Testis (tissue), 5 donors: ENCODE data around the gene GGTA1. TPM values are rescaled to one million over a fixed set of nuclear protein-coding genes. Genes with fewer than 3 reads are reported as not detected.

Experiments
- DNase-seq: peaks from one replicate; pipeline ENCODE4 v3.0.0-alpha.2; 2019
- H3K27ac ChIP-seq, 2 donors: fragments of 200-600 bp; sonication (generic); one replicate each; pipeline ENCODE4 v1.5.1; 2019
- H3K27me3 ChIP-seq: fragments of 200-600 bp; sonication (generic); one replicate; pipeline ENCODE4 v1.5.1; 2019
- H3K36me3 ChIP-seq: fragments of 200-600 bp; sonication (generic); one replicate; pipeline ENCODE4 v1.5.1; 2017; ENCODE audit warnings: low read depth; ENCODE audit errors: missing control alignments
- H3K4me1 ChIP-seq: fragments of 200-600 bp; sonication (generic); one replicate; pipeline ENCODE4 v1.5.1; 2019
- H3K4me3 ChIP-seq, 2 donors: fragments of 200-600 bp; sonication (generic); one replicate each; pipeline ENCODE4 v1.5.1; 2017 to 2019
- H3K9me3 ChIP-seq: fragments of 200-600 bp; sonication (generic); one replicate; pipeline ENCODE4 v1.5.1; 2017
- POLR2A ChIP-seq: fragments of 450-650 bp; IDR thresholded peaks from one replicate; pipeline ENCODE4 v1.6.1; 2017; ENCODE audit warnings: antibody characterized with exemption, mild to moderate bottlenecking, moderate library complexity
- WGBS, 2 donors: methylation state at CpG; one replicate each; pipeline ENCODE4 v1.1.5; 2018; 5-methylcytosine and 5-hydroxymethylcytosine counted together
- intact Hi-C: fragments of 100-400 bp; cut with DNase I; formaldehyde crosslinking; loops from one replicate; pipeline ENCODE4 v1.15.1; 2023; ENCODE audit warnings: low total_unique reads
- long read RNA-seq, 2 donors: transcript quantifications; one replicate each; lab custom pipeline, GENCODE V29; 2026
- polyA plus RNA-seq: library from polyadenylated mRNA; stranded (reverse); fragments of 350-450 nt; fragmentation: Illumina TruSeq; extraction: RNeasy Lipid Tissue Mini Kit (QIAGEN cat#74804); gene quantifications from one replicate; pipeline ENCODE4 v1.2.3, GENCODE V29; 2014; ENCODE audit warnings: low read depth, low replicate concordance; ENCODE audit not compliant: insufficient read depth
- total RNA-seq, 2 donors: library from RNA; depleted of rRNA; stranded (reverse); fragments of >200 nt; gene quantifications; one replicate each; pipeline ENCODE4 v1.2.3, GENCODE V29; 2016
- TF ChIP-seq, protein P1 (sequence below), 3 experiments: fragments of 450-650 bp in 2 of 3; fragments of 200-600 bp in 1 of 3; sonication (generic) in 1 of 3; IDR thresholded peaks; one replicate each; pipeline ENCODE4 v1.5.1; 2016 to 2019; ENCODE audit warnings: antibody characterized with exemption in 3 of 3, mild to moderate bottlenecking in 2 of 3, moderate library complexity in 1 of 3

Gene GGTA1
- 1 to 10 TPM; 2.2 to 2.4 TPM for total RNA-seq
- polyA plus RNA-seq = 8.9 TPM
- long read RNA-seq, donor 1, transcript GGTA1P-203 (6 exons, 1,487 nt) = major isoform, 6 of 6 reads
- long read RNA-seq, donor 1, partial matches to known transcripts = 0 of 6 reads
- long read RNA-seq, donor 1, other reads (novel, unspliced or antisense) = 0 of 6 reads
- long read RNA-seq, donor 2 = 0 reads

DNA sequence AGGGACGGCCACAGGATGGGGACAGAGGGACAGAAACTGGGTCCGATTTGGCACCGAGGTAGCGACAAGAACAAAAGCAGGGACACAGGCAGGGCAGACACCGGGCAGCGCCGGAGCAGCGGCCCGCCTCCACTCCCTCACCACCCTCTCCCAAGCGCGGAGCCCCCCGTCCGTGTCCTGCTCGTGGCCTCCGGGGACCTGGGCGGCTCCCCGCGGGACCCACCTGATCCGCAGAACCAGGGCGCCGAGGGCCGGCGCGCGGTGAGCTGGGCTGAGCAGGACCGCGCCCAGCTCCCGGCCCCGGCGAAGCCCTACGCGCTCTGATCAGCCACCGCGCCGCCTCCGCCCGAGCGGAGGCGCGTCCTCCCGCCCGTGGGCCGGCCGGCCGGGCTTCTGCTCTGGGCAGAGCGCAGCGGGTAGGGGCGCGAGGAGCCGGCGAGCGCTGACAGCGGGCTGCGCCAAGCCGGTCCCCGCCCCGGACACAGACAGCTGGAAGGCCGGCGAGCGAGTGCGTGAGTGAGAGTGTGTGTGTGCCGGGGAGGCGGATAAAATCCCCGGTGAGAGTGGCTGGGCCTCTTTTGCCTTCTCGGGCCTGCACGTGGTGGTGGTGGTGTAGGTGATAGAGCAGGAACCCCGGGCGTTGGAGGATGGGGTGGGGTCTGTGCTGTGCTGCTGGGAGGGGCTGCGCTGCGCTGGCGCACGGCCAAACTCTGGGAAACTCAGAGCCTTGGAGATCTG lies at the start of gene GGTA1:
GGTA1 (minus strand) TSS at position 418 of the 738 bp plus-strand sequence. CDS start 31,922 bp downstream, outside the sequence.
- Histone ChIP-seq H3K36me3 (no peaks in the 10 kb centered on the region), H3K27ac (peak within 1 kb of the TSS; percentile 44 to 73), H3K9me3 (no peaks in the 10 kb centered on the region), H3K27me3 (no peaks in the 10 kb centered on the region), H3K4me1 (peaks cover 21% of the 10 kb centered on the region), H3K4me3 (peak within 1 kb of the TSS; percentile 59 to 66)
- TF ChIP-seq, protein P1, sequence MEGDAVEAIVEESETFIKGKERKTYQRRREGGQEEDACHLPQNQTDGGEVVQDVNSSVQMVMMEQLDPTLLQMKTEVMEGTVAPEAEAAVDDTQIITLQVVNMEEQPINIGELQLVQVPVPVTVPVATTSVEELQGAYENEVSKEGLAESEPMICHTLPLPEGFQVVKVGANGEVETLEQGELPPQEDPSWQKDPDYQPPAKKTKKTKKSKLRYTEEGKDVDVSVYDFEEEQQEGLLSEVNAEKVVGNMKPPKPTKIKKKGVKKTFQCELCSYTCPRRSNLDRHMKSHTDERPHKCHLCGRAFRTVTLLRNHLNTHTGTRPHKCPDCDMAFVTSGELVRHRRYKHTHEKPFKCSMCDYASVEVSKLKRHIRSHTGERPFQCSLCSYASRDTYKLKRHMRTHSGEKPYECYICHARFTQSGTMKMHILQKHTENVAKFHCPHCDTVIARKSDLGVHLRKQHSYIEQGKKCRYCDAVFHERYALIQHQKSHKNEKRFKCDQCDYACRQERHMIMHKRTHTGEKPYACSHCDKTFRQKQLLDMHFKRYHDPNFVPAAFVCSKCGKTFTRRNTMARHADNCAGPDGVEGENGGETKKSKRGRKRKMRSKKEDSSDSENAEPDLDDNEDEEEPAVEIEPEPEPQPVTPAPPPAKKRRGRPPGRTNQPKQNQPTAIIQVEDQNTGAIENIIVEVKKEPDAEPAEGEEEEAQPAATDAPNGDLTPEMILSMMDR (IDR thresholded peaks at IDR 0.05) = no peak
- TF ChIP-seq POLR2A = no peak
- 1 to 10% methylated on average over 2 to 71 of the region's 72 CpGs for WGBS, 2 donors
- intact Hi-C loops = no loop called here
- peak; percentile 51 for DNase-seq

DNA sequence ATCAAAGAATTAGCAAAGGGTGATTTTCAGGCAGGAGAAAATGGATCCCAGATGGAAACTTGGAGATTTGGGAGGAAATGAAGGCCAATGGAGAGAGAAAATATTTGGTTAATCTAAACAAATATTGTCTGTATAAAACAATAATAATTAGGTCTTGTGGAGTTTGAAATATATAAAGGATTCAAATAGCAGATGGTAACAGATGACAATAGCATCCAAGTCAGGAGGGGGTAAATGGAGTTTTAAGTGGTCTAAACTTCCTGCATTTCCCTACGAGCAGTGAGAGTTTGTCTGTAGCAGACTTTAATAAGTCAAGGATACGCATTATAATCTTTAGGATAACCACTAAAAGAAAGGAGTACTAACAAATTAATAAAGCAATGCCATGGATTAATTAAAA lies 49.0 kb upstream of the GGTA1 start:
- intact Hi-C loops = no loop called here
- Histone ChIP-seq H3K27me3 (no peaks in the 10 kb centered on the region), H3K4me3 (no peak overlapping the region), H3K36me3 (no peaks in the 10 kb centered on the region), H3K9me3 (no peaks in the 10 kb centered on the region), H3K27ac (no peak overlapping the region), H3K4me1 (peaks cover 3% of the 10 kb centered on the region)
- DNase-seq = no peak
- WGBS, 2 donors = 93% methylated on average over 2 of the region's 2 CpGs
- TF ChIP-seq POLR2A = no peak
- TF ChIP-seq, protein P1 (IDR thresholded peaks at IDR 0.05) = no peak

DNA sequence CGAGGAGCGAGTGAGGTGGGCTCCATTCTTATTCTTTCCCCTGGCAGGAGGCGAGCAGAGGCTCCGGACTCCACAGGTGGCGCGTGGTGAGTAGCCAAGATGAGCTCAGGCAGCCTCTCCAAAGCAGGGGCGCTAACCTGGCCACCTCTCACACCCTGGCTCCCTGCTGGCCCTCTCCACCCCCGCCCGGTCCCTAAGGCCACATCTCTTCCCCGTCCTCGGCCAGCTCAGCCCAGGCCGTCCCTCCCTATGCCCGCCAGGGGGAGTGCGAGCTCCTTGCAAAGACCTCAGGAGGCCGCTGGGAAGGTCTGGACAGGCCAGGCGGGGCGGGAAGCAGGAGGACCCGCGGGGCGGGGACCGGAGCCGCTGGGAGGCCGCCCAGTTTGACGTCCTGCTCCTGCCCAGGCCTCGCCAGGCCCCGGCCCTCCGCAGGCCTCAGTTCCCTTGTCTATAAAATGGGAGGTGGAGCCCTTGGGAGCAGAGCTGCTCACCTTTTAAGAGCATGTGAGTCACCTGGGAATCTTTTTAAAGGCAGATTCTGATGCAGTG lies 46.3 kb upstream of the GGTA1 start:
- H3K4me3 ChIP-seq = peak overlapping the region; percentile 15 to 49
- peaks cover 3% of the 10 kb centered on the region for H3K4me1 ChIP-seq
- no peaks in the 10 kb centered on the region for H3K36me3 ChIP-seq
- intact Hi-C loops = no loop called here
- no peaks in the 10 kb centered on the region for H3K9me3 ChIP-seq
- H3K27me3 ChIP-seq = no peaks in the 10 kb centered on the region
- DNase-seq = peak; percentile 97
- TF ChIP-seq POLR2A = no peak
- TF ChIP-seq, protein P1 (IDR thresholded peaks at IDR 0.05) = peak; percentile 82 to 92 (median 87)
- 1% methylated on average over 26 of the region's 27 CpGs; no CpG with 5 or more reads in 1 of the 2 donors for whole genome bisulfite sequencing, 2 donors
- no peak overlapping the region for H3K27ac ChIP-seq

DNA sequence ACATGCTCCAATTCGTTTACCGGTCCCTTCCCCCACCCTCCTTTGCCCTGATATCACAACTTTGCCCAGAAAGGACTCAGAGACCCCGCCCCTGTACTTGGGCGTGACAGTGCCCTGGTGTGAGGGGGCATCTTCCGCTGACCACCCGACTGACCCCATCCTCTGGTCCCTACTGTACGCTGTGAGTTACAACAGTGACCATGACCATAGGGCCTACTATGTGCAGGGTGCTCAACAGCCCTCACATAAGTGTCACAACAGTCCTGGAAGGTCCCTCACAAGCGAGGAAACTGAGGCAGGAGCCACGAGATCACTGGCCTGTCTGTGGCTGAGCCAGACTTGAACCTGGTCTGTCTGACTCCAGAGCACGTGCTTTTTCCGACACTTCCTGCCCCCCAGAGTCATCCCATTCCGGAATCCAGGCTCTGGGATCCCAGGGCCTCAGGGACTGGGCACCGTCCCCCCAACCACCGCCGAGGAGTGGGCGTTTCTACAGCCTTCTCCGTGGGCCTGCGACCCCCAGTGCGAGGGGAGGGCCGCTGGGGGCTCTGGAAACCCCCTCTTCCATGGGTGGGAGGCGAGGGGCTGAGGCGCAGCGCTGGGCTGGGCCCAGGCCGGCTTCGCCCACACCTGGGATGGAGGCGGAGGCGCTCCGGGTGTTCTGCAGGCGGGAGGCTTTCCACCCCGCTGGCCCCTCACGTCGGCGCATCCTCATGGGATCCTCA lies 45.7 kb upstream of the GGTA1 start:
- intact Hi-C loops = no loop called here
- DNase-seq = no peak
- peak overlapping the region in 1 of 2 donors; percentile 49 for H3K4me3 ChIP-seq
- TF ChIP-seq POLR2A = no peak
- TF ChIP-seq, protein P1 (IDR thresholded peaks at IDR 0.05) = no peak
- H3K27me3 ChIP-seq = no peaks in the 10 kb centered on the region
- WGBS, 2 donors = 40 to 50% methylated on average over 11 to 31 of the region's 33 CpGs
- no peaks in the 10 kb centered on the region for H3K9me3 ChIP-seq
- no peaks in the 10 kb centered on the region for H3K4me1 ChIP-seq
- no peak overlapping the region for H3K27ac ChIP-seq
- no peaks in the 10 kb centered on the region for H3K36me3 ChIP-seq
